NB4 (cell line): ENCODE measurements around the gene HSPA5.
"Not testable (repeated sequence)": the region's sequence is repeated elsewhere in the genome, so short reads cannot be mapped to it uniquely, and the experiment has no call there.

ENCODE experiments used
- DNase-seq: peaks from one replicate; pipeline ENCODE4 v3.0.0; 2010; ENCODE audit warnings: low read depth
- H3K4me3 ChIP-seq: one replicate; pipeline ENCODE4 v1.5.1; 2011; ENCODE audit warnings: mild to moderate bottlenecking, low read depth, low read length, moderate library complexity
- MYC ChIP-seq: IDR thresholded peaks from 2 replicates; pipeline ENCODE4 v1.6.1; 2011; ENCODE audit warnings: low read depth, low read length
- POLR2A ChIP-seq: IDR thresholded peaks from 2 replicates; pipeline ENCODE4 v1.6.1; 2011; ENCODE audit warnings: mild to moderate bottlenecking; ENCODE audit not compliant: insufficient read length; ENCODE audit errors: extremely low read depth
- TF ChIP-seq, protein P1 (sequence below): IDR thresholded peaks from one replicate; pipeline ENCODE4 v1.5.1; 2012; ENCODE audit warnings: low read depth, low read length
- TF ChIP-seq, protein P2 (sequence below): IDR thresholded peaks from 2 replicates; pipeline ENCODE4 v1.6.1; 2011; ENCODE audit warnings: low read depth, low read length

Gene HSPA5

DNA sequence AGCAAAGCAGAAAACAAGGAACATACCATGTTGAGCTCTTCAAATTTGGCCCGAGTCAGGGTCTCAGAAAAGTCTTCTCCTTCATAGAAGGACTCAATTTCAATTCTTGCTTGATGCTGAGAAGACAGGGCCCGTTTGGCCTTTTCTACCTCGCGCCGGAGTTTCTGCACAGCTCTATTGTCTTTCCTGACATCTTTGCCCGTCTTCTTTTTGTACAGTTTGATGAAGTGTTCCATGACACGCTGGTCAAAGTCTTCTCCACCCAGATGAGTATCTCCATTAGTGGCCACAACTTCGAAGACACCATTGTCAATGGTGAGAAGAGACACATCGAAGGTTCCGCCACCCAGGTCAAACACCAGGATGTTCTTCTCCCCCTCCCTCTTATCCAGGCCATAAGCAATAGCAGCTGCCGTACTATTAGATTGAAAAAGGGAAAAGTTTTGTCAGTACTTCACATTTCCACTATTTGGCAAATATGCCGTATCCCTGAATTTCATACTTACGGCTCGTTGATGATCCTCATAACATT lies 2.2 kb downstream of the HSPA5 start:
- no peak for DNase-seq
- peak overlapping the region; percentile 99 for H3K4me3 ChIP-seq
- TF ChIP-seq, protein P1, sequence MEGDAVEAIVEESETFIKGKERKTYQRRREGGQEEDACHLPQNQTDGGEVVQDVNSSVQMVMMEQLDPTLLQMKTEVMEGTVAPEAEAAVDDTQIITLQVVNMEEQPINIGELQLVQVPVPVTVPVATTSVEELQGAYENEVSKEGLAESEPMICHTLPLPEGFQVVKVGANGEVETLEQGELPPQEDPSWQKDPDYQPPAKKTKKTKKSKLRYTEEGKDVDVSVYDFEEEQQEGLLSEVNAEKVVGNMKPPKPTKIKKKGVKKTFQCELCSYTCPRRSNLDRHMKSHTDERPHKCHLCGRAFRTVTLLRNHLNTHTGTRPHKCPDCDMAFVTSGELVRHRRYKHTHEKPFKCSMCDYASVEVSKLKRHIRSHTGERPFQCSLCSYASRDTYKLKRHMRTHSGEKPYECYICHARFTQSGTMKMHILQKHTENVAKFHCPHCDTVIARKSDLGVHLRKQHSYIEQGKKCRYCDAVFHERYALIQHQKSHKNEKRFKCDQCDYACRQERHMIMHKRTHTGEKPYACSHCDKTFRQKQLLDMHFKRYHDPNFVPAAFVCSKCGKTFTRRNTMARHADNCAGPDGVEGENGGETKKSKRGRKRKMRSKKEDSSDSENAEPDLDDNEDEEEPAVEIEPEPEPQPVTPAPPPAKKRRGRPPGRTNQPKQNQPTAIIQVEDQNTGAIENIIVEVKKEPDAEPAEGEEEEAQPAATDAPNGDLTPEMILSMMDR = no peak

DNA sequence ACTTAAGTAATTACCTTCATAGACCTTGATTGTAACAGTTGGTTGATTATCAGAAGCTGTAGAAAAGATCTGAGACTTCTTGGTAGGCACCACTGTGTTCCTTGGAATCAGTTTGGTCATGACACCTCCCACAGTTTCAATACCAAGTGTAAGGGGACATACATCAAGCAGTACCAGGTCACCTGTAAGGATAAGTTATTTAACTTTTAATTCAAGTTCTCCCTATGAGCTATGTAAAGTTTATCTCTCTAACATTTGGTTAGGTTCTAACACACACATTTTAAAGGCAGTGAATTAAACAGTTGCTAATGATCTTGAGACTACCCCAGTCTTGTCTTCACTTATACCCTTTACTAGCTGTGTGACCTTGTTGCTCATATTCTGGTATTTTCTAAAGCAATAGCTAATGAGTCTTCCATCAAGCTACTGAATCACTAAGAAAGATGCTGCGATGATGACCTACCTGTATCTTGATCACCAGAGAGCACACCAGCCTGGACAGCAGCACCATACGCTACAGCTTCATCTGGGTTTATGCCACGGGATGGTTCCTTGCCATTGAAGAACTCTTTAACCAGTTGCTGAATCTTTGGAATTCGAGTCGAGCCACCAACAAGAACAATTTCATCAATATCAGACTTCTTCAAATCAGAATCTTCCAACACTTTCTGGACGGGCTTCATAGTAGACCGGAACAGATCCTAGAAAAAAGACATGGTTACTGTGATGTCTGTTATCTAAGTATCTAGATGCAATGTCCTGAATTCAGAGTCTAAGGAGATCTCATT lies 2.8 kb downstream of the HSPA5 start:
- DNase-seq = no peak
- no peak for TF ChIP-seq MYC
- H3K4me3 ChIP-seq = peak overlapping the region; percentile 99

DNA sequence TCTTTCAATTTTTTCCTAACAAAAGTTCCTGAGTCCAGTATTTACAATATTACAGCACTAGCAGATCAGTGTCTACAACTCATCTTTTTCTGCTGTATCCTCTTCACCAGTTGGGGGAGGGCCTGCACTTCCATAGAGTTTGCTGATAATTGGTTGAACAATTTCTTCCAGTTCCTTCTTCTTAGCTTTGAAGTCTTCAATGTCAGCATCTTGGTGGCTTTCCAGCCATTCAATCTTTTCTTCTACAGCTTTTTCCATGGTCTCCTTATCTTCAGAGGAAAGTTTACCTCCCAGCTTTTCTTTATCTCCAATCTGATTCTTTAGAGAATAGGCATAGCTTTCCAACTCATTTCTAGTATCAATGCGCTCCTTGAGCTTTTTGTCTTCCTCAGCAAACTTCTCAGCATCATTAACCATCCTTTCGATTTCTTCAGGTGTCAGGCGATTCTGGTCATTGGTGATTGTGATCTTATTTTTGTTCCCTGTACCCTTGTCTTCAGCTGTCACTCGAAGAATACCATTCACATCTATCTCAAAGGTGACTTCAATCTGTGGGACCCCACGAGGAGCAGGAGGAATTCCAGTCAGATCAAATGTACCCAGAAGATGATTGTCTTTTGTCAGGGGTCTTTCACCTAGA lies 4.5 kb downstream of the HSPA5 start:
- not testable (repeated sequence) for DNase-seq
- peak overlapping the region; percentile 99 for H3K4me3 ChIP-seq

DNA sequence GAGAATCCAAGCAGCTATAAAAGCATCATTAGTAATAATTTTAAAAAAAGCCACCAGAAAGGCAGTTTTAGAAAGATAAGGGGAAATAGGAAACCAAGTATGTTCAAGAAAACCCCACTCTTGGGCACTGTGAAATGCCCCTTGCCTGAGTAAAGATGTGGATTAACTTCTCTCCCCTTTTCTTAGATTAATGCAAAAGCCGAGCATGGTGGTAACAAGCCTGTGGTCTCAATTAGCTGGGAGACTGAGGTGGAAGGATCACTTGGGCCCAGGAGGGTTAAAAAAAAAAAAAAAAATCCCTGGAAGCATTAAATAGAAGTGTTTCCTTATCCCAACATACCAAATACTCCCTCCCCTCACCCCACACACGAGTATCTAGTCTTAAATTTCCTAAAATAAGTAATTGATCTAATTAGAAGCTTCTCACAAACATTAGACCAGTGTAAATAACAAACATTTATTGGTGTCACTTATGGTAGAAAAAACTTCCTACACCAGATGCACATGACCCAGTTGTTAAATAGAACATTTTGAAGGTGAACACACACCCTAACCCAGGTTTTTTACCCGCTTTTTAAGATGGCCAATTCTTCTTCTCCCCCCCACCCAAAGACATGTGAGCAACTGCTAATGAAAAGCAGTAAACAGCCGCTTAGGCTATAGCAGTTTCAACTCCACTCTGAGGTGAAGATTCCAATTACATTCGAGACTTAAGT lies 5.2 kb downstream of the HSPA5 start:
- H3K4me3 ChIP-seq = peak overlapping the region; percentile 99
- DNase-seq = no peak

DNA sequence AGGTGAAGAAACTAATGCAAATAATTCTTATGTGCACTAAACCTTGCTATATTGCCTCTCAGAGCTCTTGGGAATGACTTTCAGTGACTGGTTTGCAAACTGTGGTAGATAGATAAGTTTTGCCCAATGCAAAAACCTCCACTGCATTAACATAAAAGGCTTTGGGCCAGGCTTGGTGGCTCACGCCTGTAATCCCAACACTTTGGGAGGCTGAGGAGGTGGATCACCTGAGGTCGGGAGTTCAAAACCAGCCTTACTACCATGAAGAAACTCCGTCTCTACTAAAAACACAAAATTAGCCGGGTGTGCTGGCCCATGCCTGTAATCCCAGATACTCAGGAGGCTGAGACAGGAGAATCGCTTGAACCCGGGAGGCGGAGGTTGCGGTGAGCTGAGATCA lies 7.0 kb downstream of the HSPA5 start:
- DNase-seq, H3K4me3 ChIP-seq: not testable (repeated sequence)

More for the DNA sequence above, 5.2 kb downstream of the HSPA5 start:
- no peak for TF ChIP-seq POLR2A
- TF ChIP-seq MYC = no peak

DNA sequence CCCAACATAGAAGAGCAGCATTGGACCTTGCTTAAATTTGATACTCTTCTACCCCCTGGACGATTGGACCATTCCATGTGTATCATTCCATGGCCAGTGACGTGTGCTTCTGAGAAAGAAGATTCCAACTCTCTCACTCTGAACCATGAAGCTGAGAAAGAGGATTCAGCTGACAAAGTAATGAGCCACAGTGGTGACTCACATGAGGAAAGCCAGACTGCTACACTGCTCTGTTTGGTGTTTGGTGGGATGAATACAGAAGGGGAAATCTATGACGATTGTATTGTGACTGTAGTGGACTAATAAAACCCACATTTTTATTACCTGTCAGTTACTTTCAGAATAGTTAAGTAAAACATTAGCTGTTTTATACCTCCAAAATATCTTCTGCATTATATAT lies 7.5 kb downstream of the HSPA5 start:
- DNase-seq = peak; percentile 32
- H3K4me3 ChIP-seq = no peak overlapping the region
- TF ChIP-seq, protein P1 = no peak
- TF ChIP-seq MYC = no peak
- TF ChIP-seq, protein P2, sequence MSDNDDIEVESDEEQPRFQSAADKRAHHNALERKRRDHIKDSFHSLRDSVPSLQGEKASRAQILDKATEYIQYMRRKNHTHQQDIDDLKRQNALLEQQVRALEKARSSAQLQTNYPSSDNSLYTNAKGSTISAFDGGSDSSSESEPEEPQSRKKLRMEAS = no peak
- TF ChIP-seq POLR2A = no peak

DNA sequence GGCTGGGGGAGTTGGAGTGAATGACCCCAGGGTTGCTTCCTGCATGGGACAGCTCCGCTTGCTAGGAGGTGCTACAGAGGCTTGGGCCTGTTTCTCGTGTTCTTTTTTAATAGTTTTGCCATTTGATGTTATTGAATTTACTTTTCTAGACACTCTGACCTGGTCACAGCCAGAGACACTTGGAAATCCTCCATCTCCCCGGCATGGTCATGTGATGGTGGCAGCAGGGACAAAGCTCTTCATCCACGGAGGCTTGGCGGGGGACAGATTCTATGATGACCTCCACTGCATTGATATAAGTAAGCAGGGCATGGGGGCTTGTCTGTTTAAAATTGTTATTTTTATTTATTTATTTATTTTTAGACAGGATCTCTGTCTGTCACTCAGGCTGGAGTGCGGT lies 13.4 kb downstream of the HSPA5 start:
- TF ChIP-seq MYC = no peak
- TF ChIP-seq, protein P1 = no peak
- TF ChIP-seq, protein P2 = no peak
- no peak for TF ChIP-seq POLR2A
- H3K4me3 ChIP-seq = no peak overlapping the region
- no peak for DNase-seq

DNA sequence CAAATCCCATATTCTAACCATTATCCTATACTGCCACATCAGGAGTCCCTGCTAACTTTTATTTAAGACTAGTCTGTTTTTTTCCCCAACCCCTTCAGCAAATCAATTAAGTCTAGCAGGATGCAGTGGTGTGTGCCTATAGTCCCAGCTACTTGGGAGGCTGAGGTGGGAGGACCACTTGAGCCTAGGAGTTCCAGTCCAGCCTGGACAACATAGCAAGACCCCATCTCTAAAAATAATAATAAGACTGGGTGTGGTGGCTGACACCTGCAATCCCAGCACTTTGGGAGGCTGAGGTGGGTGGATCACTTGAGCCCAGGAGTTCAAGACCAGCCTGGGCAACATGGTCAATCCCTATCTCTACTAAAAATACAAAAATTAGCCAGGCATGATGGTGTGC lies 16.3 kb downstream of the HSPA5 start:
- not testable (repeated sequence) for H3K4me3 ChIP-seq, DNase-seq
